Adrenal gland (tissue), 5 donors: ENCODE measurements around the gene CD70.
"Not testable (repeated sequence)": the region's sequence is repeated elsewhere in the genome, so short reads cannot be mapped to it uniquely, and the experiment has no call there.

ENCODE experiments used
- POLR2A ChIP-seq, 2 donors: fragments of 450-650 bp; IDR thresholded peaks; one replicate each; pipeline ENCODE4 v1.6.1; 2017; ENCODE audit warnings: antibody characterized with exemption in 2 of 2, mild to moderate bottlenecking in 2 of 2, moderate library complexity in 1 of 2
- TF ChIP-seq, protein P1 (sequence below), 6 experiments: fragments of 450-650 bp in 4 of 6; fragments of 200-600 bp in 2 of 6; sonication (generic) in 1 of 6; IDR thresholded peaks; 1 replicate in 5 of 6; 2 replicates in 1 of 6; pipeline versions ENCODE4 v1.5.1 to v1.8.0; 2016 to 2021; ENCODE audit warnings: antibody characterized with exemption in 6 of 6, mild to moderate bottlenecking in 2 of 6, moderate library complexity in 1 of 6
- donor health status: DM: no; HTN: no; CAD: no.

DNA sequence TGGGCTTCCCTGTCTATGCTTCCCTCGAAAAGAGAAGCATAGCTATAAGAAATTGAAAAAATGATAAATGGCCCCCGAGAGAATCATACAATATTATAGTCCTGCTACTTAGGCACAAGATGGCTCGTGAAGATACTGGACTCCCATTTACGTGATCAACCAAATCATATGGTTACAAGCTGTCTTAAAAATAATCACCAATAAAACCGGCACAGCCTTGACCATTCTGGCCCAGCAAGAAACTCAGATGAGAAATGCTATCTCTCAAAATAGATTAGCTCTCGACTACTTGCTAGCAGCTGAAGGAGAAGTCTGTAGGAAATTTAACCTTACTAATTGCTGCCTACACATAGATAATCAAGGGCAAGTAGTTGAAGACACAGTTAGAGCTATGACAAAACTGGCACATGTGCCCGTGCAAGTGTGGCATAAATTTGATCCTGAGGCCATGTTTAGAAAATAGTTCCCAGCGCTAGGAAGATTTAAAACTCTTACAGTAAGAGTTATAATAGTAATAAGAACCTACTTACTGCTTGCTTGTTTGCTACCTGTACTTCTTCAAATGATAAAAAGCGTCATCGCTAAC is 10.1 kb upstream of the CD70 start:
- TF ChIP-seq, protein P1, sequence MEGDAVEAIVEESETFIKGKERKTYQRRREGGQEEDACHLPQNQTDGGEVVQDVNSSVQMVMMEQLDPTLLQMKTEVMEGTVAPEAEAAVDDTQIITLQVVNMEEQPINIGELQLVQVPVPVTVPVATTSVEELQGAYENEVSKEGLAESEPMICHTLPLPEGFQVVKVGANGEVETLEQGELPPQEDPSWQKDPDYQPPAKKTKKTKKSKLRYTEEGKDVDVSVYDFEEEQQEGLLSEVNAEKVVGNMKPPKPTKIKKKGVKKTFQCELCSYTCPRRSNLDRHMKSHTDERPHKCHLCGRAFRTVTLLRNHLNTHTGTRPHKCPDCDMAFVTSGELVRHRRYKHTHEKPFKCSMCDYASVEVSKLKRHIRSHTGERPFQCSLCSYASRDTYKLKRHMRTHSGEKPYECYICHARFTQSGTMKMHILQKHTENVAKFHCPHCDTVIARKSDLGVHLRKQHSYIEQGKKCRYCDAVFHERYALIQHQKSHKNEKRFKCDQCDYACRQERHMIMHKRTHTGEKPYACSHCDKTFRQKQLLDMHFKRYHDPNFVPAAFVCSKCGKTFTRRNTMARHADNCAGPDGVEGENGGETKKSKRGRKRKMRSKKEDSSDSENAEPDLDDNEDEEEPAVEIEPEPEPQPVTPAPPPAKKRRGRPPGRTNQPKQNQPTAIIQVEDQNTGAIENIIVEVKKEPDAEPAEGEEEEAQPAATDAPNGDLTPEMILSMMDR (IDR thresholded peaks at IDR 0.05) = not testable (repeated sequence)
- TF ChIP-seq POLR2A (IDR thresholded peaks at IDR 0.05) = not testable (repeated sequence)
